GM06990 (cell line): ENCODE measurements around the gene TBC1D22A.

Experiments
- DNase-seq: peaks from one replicate; pipeline ENCODE4 v3.0.0-alpha.2; 2011; ENCODE audit not compliant: insufficient read length; ENCODE audit errors: extremely low read depth
- H3K27me3 ChIP-seq: replicated peaks from 2 replicates; pipeline ENCODE4 v1.6.0; 2011; ENCODE audit warnings: low read length; ENCODE audit not compliant: control insufficient read depth, insufficient read depth
- H3K36me3 ChIP-seq: 2 replicates; pipeline ENCODE4 v1.5.1; 2011; ENCODE audit warnings: low read length; ENCODE audit not compliant: control insufficient read depth, insufficient read depth
- H3K4me3 ChIP-seq: replicated peaks from 2 replicates; pipeline ENCODE4 v1.5.1; 2011; ENCODE audit warnings: low read depth, mild to moderate bottlenecking, control low read depth, low read length
- TF ChIP-seq, protein P1 (sequence below): IDR thresholded peaks from 2 replicates; pipeline ENCODE4 v1.5.1; 2011; ENCODE audit warnings: low read length, control low read depth, mild to moderate bottlenecking, inconsistent platforms; ENCODE audit not compliant: insufficient read depth, poor library complexity, severe bottlenecking

TBC1D22A gene

GRCh38 chr22:46794491-46794890 lies 32.0 kb downstream of the TBC1D22A start:
- TF ChIP-seq, protein P1, sequence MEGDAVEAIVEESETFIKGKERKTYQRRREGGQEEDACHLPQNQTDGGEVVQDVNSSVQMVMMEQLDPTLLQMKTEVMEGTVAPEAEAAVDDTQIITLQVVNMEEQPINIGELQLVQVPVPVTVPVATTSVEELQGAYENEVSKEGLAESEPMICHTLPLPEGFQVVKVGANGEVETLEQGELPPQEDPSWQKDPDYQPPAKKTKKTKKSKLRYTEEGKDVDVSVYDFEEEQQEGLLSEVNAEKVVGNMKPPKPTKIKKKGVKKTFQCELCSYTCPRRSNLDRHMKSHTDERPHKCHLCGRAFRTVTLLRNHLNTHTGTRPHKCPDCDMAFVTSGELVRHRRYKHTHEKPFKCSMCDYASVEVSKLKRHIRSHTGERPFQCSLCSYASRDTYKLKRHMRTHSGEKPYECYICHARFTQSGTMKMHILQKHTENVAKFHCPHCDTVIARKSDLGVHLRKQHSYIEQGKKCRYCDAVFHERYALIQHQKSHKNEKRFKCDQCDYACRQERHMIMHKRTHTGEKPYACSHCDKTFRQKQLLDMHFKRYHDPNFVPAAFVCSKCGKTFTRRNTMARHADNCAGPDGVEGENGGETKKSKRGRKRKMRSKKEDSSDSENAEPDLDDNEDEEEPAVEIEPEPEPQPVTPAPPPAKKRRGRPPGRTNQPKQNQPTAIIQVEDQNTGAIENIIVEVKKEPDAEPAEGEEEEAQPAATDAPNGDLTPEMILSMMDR: no peak
- DNase-seq: no peak
- Histone ChIP-seq H3K4me3 (no peak overlapping the region), H3K27me3 (no peaks in the 10 kb centered on the region), H3K36me3 (peaks cover 48% of the 10 kb centered on the region)

- no peak for DNase-seq
- peaks cover 50% of the 10 kb centered on the region for H3K36me3 ChIP-seq
- no peaks in the 10 kb centered on the region for H3K27me3 ChIP-seq
- no peak overlapping the region for H3K4me3 ChIP-seq
- TF ChIP-seq, protein P1: no peak
These were observed 32.7 kb downstream of the TBC1D22A start for GRCh38 chr22:46795140-46795539.

DNA sequence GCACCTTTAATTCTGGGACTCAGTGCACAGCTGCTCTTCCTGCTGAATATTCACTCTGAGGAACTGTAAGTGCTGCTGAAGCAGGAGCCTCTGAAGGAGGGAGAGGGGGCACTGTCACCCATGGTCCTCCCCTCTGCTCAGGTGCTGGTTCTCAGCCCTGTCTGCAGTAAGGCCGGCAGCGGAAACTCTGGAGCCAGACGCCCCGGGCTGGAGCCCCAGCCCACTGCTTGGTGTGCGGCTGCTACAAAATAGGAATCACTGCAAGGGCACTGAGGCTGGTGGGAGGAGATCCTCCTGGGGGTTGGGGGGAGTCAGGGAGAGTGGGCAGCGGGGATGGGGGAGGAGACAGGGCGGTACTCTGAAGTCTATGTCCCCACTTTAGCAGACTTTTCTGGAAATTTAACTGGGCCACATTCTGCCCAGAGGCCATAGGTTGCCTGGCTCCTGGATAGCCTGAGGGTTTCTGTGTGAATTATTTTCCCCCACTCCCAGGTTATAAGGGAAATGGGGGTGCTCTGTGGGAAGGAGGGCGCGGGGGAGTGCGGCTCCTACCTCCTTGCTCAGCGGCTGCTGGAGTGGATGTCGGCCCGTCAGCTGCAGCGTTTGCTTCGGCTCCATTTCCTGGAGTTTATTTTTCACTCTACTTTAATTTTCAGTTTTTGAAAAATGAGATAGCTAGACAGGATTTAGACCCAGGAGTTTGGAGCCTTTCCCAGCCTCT lies 33.6 kb downstream of the TBC1D22A start:
- no peaks in the 10 kb centered on the region for H3K27me3 ChIP-seq
- H3K4me3 ChIP-seq: no peak overlapping the region
- no peak for DNase-seq
- TF ChIP-seq, protein P1: no peak
- peaks cover 55% of the 10 kb centered on the region for H3K36me3 ChIP-seq

DNA sequence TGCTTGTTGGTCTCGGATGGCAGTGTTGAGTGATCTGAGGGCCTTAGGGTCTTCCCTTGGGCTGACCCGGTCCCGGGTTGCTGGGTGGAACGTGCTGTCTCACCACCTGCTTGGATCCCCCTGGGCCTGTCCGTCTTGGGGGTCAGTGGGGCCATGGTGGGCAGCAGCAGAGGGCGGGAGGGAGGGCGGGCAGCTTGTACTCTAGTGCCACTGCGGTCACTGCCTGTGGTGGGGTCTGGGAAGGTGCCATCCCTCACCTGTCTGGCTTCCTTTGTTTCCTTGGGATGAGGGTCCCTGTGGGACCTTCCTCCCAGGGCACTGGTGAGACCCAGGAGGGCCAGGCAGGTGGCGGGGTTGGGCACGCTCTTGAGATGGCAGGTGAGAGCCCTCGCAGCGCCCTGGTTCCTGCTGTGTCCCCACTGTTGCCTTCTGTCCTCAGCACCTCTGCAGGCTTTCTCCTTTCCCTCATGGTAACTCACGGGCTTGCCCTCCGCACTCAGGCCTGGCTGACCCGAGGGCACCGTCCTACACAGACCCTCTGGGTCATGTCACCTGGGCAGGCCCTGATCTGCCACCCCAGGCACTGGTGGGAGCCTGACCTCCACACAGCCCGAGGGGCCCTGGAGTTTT lies 34.2 kb downstream of the TBC1D22A start:
- TF ChIP-seq, protein P1: no peak
- H3K4me3 ChIP-seq: no peak overlapping the region
- H3K36me3 ChIP-seq: peaks cover 58% of the 10 kb centered on the region
- DNase-seq: no peak
- no peaks in the 10 kb centered on the region for H3K27me3 ChIP-seq

DNA sequence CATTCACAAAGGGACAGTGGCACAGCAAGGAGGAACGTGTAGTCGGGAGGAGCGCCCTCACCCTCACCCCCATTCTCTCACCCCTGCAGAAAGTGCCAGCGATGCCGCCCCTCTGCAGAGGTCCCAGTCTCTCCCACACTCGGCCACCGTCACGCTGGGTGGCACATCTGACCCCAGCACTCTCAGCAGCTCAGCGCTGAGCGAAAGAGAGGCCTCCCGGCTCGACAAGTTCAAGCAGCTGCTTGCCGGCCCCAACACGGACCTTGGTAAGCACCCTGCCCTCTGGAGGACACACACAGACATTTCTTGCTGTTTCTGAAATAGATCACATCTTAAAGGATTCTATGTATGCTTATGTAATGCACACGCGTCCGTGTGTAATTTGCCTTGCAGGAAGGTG lies 34.9 kb downstream of the TBC1D22A start:
- no peaks in the 10 kb centered on the region for H3K27me3 ChIP-seq
- TF ChIP-seq, protein P1: peak; percentile 19
- H3K36me3 ChIP-seq: peaks cover 57% of the 10 kb centered on the region
- no peak overlapping the region for H3K4me3 ChIP-seq
- DNase-seq: no peak
